Measurements from ENCODE around the gene COLEC12. TPM values are rescaled to one million over a fixed set of nuclear protein-coding genes. Genes with fewer than 3 reads are reported as not detected.

The COLEC12 gene
- polyA plus RNA-seq, 5 donors: 96.7 to 119 (median 107) TPM

- DNase-seq: peak; percentile 65 to 73
Observed at GRCh38 chr18:392928-393573, 107.5 kb downstream of the COLEC12 start.

- no peak for DNase-seq
Observed at GRCh38 chr18:390741-391478, 109.6 kb downstream of the COLEC12 start.

- DNase-seq: no peak
Observed at GRCh38 chr18:389658-390357, 110.7 kb downstream of the COLEC12 start.

- DNase-seq: no peak
Observed at GRCh38 chr18:388200-388599, 112.3 kb downstream of the COLEC12 start.

GRCh38 chr18:386994-387393, 113.5 kb downstream of the COLEC12 start:
- DNase-seq: no peak

- DNase-seq: no peak
Observed at GRCh38 chr18:384897-385296, 115.6 kb downstream of the COLEC12 start.

- DNase-seq: no peak
Observed at GRCh38 chr18:383135-383534, 117.4 kb downstream of the COLEC12 start.

GRCh38 chr18:382423-382984, 118.0 kb downstream of the COLEC12 start:
- no peak for DNase-seq

- no peak for DNase-seq
Observed at GRCh38 chr18:379681-380330, 120.7 kb downstream of the COLEC12 start.

- DNase-seq: no peak
Observed at GRCh38 chr18:378079-378478, 122.4 kb downstream of the COLEC12 start.

GRCh38 chr18:377088-377487, 123.4 kb downstream of the COLEC12 start:
- no peak for DNase-seq

GRCh38 chr18:376311-376710, 124.2 kb downstream of the COLEC12 start:
- DNase-seq: no peak

- DNase-seq: no peak
Observed at GRCh38 chr18:374721-375168, 125.8 kb downstream of the COLEC12 start.

GRCh38 chr18:373780-374179, 126.7 kb downstream of the COLEC12 start:
- DNase-seq: no peak

- DNase-seq: no peak
Observed at GRCh38 chr18:371609-371982, 128.9 kb downstream of the COLEC12 start.

GRCh38 chr18:370751-371608, 129.5 kb downstream of the COLEC12 start:
- no peak for DNase-seq

- no peak for DNase-seq
Observed at GRCh38 chr18:369224-370015, 131.1 kb downstream of the COLEC12 start.

GRCh38 chr18:366466-367061, 133.9 kb downstream of the COLEC12 start:
- DNase-seq: no peak

GRCh38 chr18:365651-366050, 134.8 kb downstream of the COLEC12 start:
- no peak for DNase-seq

Measured in right lung (tissue), 5 donors.